Measurements from ENCODE around the gene OTOF.

The OTOF gene

DNA sequence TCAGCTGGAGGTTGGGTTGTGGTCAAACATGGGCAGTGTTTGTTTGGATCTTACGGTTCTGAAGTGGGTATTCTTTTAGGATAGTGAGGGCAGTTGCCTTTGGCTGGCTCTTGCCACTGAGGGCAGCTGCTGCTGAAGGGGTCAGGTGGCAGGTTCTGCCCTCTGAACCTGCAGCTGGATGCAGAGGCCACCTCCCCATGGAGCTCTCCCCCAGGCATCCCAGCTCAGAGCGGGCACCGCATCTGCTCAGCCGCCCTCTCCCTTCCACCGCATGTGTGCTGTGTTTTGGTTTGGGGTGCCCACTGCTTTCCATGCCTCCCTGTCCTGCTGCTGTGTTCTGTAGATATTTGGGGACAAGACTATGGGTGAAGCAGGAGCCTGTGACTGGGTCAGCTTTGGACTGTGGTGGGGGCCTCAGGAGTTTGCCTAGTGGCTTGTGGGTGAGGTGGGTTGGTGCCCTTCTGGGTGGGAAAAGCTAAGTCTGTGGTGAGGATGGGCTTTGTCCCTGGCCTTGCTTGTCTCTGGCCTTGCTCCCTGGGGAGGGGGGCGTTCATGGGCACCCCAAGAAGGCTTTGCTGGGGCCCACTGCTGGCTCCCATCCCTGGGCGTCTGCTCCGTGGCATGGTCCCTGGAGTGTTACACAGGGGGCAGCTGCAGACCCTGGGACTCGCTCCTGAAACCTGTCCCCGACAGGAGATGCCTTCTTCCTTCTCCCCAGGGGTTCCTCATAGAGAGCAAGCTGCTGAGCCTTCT, 28.5 kb downstream of the OTOF start:
- H3K4me3 ChIP-seq (ENCODE audit: low read depth, low read length) = no peak overlapping the region
- TF ChIP-seq, protein P1, sequence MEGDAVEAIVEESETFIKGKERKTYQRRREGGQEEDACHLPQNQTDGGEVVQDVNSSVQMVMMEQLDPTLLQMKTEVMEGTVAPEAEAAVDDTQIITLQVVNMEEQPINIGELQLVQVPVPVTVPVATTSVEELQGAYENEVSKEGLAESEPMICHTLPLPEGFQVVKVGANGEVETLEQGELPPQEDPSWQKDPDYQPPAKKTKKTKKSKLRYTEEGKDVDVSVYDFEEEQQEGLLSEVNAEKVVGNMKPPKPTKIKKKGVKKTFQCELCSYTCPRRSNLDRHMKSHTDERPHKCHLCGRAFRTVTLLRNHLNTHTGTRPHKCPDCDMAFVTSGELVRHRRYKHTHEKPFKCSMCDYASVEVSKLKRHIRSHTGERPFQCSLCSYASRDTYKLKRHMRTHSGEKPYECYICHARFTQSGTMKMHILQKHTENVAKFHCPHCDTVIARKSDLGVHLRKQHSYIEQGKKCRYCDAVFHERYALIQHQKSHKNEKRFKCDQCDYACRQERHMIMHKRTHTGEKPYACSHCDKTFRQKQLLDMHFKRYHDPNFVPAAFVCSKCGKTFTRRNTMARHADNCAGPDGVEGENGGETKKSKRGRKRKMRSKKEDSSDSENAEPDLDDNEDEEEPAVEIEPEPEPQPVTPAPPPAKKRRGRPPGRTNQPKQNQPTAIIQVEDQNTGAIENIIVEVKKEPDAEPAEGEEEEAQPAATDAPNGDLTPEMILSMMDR (IDR thresholded peaks at IDR 0.05; ENCODE audit: low read depth, low read length) = no peak

DNA sequence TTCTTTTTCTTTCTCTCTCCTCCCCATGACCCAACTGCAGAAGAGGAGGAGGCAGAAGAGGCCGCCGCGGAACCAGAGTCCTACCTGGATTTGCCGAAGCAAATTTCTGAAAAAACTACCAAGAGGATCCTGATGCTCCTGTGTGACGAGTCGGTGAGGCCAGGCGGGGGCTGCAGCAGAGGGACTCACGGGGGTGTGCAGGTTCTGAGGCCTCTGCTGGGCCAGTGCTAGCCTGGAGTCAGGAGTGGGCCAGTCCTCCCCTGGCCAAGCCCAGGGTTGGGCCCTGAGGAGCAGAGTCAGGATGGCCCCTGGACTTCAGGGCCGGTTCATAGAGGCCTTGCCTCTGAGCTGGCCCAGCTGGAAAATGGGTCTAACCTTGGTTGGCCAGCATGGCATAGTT, 29.3 kb downstream of the OTOF start:
- no peak overlapping the region for H3K4me3 ChIP-seq (ENCODE audit: low read depth, low read length)
- TF ChIP-seq, protein P1 (IDR thresholded peaks at IDR 0.05; ENCODE audit: low read depth, low read length) = no peak

GRCh38 chr2:26444236-26444635, 33.7 kb downstream of the OTOF start:
- TF ChIP-seq, protein P1 (IDR thresholded peaks at IDR 0.05; ENCODE audit: low read depth, low read length) = no peak

DNA sequence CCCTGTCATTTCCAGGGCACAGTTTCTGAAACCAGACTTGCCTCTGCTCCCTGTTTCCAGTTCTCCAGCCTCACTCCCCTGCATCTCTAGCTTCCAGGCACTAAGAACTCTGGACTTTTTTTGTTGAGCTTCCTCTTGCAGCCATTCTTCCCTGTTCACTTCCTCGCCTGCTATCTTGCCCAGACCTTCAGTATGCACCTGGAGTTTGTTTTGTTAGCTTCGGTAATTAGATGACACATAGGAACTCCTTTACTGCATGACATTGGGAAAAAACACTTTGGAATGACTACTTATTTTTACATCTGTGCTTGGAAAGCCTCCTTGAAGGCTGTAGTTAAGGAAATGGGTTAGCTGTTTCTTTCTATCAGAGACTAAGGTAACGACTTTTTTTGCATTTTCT, 35.2 kb downstream of the OTOF start:
- H3K4me3 ChIP-seq (ENCODE audit: low read depth, low read length) = no peak overlapping the region
- TF ChIP-seq, protein P1 (IDR thresholded peaks at IDR 0.05; ENCODE audit: low read depth, low read length) = no peak

More at GRCh38 chr2:26444236-26444635, 33.7 kb downstream of the OTOF start:
- no peak overlapping the region for H3K4me3 ChIP-seq (ENCODE audit: low read depth, low read length)

- no peak overlapping the region for H3K4me3 ChIP-seq (ENCODE audit: low read depth, low read length)
- TF ChIP-seq, protein P1 (IDR thresholded peaks at IDR 0.05; ENCODE audit: low read depth, low read length) = no peak
Measured at GRCh38 chr2:26442301-26442700, 35.6 kb downstream of the OTOF start.

GRCh38 chr2:26438926-26439325, 39.0 kb downstream of the OTOF start:
- H3K4me3 ChIP-seq (ENCODE audit: low read depth, low read length) = no peak overlapping the region
- TF ChIP-seq, protein P1 (IDR thresholded peaks at IDR 0.05; ENCODE audit: low read depth, low read length) = no peak

DNA sequence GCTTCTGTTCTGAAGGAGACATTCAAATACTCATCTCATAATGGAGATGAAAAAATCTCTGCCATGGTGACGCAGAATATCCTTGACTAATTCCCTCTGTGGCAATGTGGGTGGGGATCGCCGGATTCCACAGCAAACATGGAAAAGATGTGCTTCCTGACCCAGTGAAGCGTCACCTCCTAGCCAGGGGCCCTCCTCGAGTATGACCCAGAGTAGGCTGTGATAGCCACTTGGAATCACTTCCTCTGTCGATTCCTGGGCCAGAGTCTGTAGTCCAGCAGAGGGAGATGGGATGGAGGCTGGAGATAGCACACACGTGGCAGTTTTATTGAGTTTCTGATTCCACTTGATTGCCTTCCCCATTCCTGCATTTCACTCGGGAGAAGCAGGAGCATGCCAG, 39.4 kb downstream of the OTOF start:
- H3K4me3 ChIP-seq (ENCODE audit: low read depth, low read length) = no peak overlapping the region
- TF ChIP-seq, protein P1 (IDR thresholded peaks at IDR 0.05; ENCODE audit: low read depth, low read length) = no peak
